ENCODE measurements around the gene PNP.
A peak's percentile ranks its signal among the peaks of the same experiment; 100 is the strongest.

The PNP gene

DNA sequence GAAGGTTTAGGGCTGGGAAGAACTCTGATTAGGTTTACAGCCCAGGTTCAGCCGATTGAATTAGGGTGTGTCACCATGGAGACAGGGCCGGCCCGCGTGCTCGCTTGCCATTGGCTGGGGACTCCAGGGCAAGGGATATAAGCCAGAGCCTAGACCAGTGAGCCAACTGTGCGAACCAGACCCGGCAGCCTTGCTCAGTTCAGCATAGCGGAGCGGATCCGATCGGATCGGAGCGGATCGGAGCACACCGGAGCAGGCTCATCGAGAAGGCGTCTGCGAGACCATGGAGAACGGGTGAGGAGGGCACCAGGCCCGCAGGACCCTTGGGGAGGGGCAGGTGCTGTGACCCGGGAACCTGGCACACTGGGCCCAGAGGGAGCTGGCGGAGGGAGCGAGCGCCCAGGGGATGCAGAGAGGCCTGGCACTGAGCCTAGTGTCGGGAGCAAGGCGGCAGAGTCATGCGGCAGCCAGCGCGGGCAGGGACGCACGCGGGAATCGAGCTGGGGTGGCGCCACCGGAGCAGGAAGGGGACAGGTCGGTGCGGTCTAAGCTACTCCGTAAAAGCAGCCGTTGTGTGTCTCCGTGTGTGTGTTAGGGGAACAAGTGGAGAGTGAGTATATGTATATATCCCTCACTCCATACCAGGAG, at the start of gene PNP:
TSS of gene PNP (plus strand) at position 165 of the 648 bp plus-strand sequence. CDS start at position 284, 119 bp downstream.
- TF ChIP-seq, protein P1, sequence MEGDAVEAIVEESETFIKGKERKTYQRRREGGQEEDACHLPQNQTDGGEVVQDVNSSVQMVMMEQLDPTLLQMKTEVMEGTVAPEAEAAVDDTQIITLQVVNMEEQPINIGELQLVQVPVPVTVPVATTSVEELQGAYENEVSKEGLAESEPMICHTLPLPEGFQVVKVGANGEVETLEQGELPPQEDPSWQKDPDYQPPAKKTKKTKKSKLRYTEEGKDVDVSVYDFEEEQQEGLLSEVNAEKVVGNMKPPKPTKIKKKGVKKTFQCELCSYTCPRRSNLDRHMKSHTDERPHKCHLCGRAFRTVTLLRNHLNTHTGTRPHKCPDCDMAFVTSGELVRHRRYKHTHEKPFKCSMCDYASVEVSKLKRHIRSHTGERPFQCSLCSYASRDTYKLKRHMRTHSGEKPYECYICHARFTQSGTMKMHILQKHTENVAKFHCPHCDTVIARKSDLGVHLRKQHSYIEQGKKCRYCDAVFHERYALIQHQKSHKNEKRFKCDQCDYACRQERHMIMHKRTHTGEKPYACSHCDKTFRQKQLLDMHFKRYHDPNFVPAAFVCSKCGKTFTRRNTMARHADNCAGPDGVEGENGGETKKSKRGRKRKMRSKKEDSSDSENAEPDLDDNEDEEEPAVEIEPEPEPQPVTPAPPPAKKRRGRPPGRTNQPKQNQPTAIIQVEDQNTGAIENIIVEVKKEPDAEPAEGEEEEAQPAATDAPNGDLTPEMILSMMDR (conservative IDR thresholded peaks at IDR 0.05) = no peak
- TF ChIP-seq ZFX (IDR thresholded peaks at IDR 0.05) = peak; percentile 30; the same call in 1 of the 2 replicates
- H3K27ac ChIP-seq = peak within 1 kb of the TSS; percentile 89

DNA sequence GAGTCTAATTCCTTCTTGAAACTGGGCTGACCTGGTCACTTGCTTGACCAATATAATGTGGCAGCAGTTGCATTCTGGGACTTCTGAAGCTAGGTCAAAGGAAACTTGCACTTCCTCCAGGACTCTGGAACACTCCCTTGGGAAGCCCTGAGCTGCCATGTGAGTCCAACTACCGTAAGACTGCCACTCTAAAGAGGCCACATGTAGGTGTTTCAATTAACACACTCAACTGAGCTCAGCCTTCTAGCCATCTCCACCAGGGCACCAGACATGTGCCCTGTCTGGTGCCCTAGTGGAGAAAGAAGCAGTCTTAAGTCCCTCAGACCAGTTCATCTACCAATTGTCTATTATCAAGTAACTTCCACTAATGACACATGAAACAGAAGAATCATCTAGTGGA, 49.8 kb upstream of the PNP start:
- TF ChIP-seq ZFX (IDR thresholded peaks at IDR 0.05) = no peak
- TF ChIP-seq, protein P1 (conservative IDR thresholded peaks at IDR 0.05) = no peak

DNA sequence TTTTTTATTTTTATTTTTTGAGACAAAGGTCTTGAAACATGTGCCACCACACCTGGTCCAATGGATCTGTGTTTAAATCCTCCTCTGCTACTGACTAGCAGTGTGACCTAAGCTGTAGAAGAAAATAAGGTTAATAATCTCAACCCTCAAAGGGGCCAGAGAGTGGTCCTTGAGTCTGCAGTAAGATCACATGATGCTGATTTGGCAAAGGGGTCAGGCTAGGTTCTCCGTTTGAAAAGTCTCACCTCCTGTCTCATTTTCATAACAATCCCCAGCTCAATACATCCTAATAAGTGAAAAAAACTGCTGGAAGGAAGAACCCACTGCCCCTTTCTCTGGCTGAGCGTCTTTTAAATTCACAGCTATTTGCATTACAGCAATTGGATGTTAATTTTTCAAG, 47.9 kb upstream of the PNP start:
- H3K27ac ChIP-seq = no peak overlapping the region
- no peak for TF ChIP-seq ZFX (IDR thresholded peaks at IDR 0.05)
- TF ChIP-seq, protein P1 (conservative IDR thresholded peaks at IDR 0.05) = no peak

More for the DNA sequence above, 49.8 kb upstream of the PNP start:
- H3K27ac ChIP-seq = no peak overlapping the region

DNA sequence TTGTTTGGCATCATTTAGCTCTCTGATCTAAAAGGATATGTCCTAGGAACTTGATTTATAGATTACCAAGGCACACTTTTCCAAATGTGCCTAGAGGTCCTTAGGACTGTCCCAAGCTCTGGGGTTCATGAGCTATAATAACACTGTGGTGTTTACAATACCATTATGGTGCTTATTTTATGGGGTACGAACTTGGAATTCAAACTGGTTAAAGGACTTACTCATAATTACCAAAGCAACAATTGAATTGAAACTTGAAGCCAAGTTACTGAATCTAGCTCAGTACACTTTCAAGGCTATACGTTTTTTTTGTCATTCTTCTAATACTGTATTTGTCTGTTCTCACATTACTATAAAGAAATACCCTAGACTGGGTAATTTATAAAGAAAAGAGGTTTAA, 46.3 kb upstream of the PNP start:
- TF ChIP-seq, protein P1 (conservative IDR thresholded peaks at IDR 0.05) = no peak
- no peak for TF ChIP-seq ZFX (IDR thresholded peaks at IDR 0.05)
- H3K27ac ChIP-seq = no peak overlapping the region

DNA sequence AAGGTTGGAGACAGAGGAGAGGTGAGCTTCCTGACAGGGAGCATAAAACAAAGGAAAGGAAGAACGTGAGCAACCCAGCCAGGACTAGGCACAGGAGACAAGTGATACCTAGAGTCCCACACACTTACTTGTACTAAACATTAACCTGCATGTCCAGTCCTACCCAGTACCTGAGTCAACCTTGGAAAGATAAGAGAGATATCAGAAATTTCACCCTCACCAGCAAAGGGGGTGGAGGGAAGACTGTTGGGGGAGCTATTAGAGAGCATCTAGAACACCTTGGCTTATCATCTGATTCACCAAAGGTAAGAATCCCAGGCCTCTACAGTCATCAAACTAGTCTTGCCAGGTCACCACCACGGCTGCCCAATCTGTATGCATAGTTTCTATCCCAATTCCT, 44.4 kb upstream of the PNP start:
- no peak for TF ChIP-seq ZFX (IDR thresholded peaks at IDR 0.05)
- TF ChIP-seq, protein P1 (conservative IDR thresholded peaks at IDR 0.05) = no peak
- H3K27ac ChIP-seq = no peak overlapping the region

DNA sequence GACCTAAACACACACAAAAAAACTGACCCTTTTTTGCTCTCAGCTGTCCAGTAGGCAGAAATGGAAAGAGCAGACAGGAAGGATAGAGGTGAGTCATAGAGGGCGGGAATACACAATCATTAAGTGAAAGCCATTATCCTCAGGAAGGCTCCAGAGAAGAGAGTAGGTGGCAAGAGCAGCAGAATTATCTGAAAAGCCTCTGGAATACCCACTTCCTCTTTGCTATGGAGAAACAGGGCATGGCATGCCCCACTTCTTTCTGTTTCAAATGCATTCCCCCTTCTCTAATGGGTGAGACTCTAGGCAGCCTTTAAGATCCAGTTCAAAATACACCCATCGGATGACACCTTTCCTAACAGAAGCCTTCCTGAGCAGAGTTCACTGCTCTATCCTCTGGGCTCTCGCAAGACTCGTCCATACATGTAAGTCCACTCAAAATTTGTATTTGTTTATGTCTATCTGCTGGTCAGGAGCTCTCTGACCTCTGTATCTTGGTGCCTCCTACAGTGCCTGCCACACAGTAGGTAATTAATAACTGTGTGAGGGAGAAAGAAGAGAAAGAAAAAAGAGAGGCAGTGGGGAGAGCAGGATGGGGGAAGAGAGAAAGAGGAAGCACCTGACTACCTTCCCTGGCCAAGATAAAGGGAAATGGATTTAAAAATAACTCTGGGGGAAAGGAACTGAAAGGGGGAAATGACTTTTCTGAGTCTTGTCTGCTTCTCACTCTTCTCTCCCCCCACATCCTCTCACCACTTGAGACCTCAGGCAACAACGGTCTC, 41.8 kb upstream of the PNP start:
- no peak overlapping the region for H3K27ac ChIP-seq
- TF ChIP-seq ZFX (IDR thresholded peaks at IDR 0.05) = no peak
- TF ChIP-seq, protein P1 (conservative IDR thresholded peaks at IDR 0.05) = no peak

DNA sequence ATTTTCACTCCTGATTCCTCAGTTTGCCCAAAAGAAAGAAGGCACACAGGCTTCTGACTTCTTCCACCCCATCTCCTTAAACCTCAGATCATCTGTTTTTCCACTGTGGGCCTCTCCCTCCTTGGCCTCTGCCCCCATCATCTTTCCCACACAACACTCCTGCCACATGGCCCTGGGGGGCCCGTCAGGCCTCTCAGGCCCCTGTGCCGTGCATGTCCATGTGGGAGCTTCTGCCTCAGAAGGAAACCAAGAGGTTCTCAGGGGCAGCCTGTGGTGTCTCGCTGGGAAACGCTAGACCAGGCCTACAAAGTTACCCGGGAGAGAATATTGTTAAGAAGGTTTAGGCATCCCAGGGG, 41.2 kb upstream of the PNP start:
- TF ChIP-seq, protein P1 (conservative IDR thresholded peaks at IDR 0.05) = no peak
- TF ChIP-seq ZFX (IDR thresholded peaks at IDR 0.05) = no peak
- no peak overlapping the region for H3K27ac ChIP-seq

Measured in C4-2B (cell line).